Measurements from ENCODE around the gene AAGAB. TPM values are rescaled to one million over a fixed set of nuclear protein-coding genes. Genes with fewer than 3 reads are reported as not detected.

The AAGAB gene
- total RNA-seq, 1 donor from 2014 or later: 20.9 TPM

DNA sequence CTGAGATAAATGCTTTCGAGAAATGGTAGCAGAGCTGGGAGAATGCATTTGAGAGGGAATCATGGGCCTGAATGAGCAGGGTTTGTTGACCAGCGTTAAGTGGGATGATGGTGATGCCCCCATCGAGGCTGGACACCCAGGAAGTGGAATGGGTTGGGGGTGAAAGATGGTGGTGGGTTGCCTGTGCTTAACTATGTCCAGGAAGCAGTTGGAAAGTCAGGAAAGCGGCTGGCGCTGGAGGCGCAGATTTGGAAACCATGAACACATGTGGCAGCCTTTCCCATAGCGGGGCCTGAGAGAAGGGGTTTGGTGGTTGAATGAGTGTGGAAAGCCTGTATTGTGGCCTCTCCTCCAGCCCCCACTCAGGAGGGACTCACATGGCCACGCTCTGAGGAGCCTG is 80.7 kb downstream of the AAGAB start:
- H3K27ac ChIP-seq (replicated peaks): no peak overlapping the region
- H3K27me3 ChIP-seq (ENCODE audit: low read depth): no peaks in the 10 kb centered on the region
- no peak overlapping the region for H3K4me3 ChIP-seq
- intact Hi-C loops (cut with micrococcal nuclease): no loop called here
- H3K4me1 ChIP-seq: peaks cover 44% of the 10 kb centered on the region
- DNase-seq: no peak
- H3K9me3 ChIP-seq (replicated peaks): no peaks in the 10 kb centered on the region
- H3K36me3 ChIP-seq: peaks cover 43% of the 10 kb centered on the region
- TF ChIP-seq CTCF (IDR thresholded peaks at IDR 0.05; ENCODE audit: borderline replicate concordance): no peak

GRCh38 chr15:67173005-67173404 is 81.5 kb downstream of the AAGAB start:
- Histone ChIP-seq H3K9me3 (replicated peaks) (no peaks in the 10 kb centered on the region), H3K27ac (replicated peaks) (no peak overlapping the region), H3K36me3 (peaks cover 49% of the 10 kb centered on the region), H3K27me3 (ENCODE audit: low read depth) (no peaks in the 10 kb centered on the region), H3K4me3 (no peak overlapping the region), H3K4me1 (peaks cover 44% of the 10 kb centered on the region)
- intact Hi-C loops (cut with micrococcal nuclease): no loop called here
- no peak for TF ChIP-seq CTCF (IDR thresholded peaks at IDR 0.05; ENCODE audit: borderline replicate concordance)
- DNase-seq: no peak

- Histone ChIP-seq H3K36me3 (peaks cover 52% of the 10 kb centered on the region), H3K4me1 (peaks cover 44% of the 10 kb centered on the region), H3K27me3 (ENCODE audit: low read depth) (no peaks in the 10 kb centered on the region), H3K4me3 (no peak overlapping the region), H3K27ac (replicated peaks) (no peak overlapping the region), H3K9me3 (replicated peaks) (no peaks in the 10 kb centered on the region)
- intact Hi-C loops (cut with micrococcal nuclease): no loop called here
- no peak for DNase-seq
- TF ChIP-seq CTCF (IDR thresholded peaks at IDR 0.05; ENCODE audit: borderline replicate concordance): no peak
Measured at GRCh38 chr15:67172172-67172571, 82.3 kb downstream of the AAGAB start.

DNA sequence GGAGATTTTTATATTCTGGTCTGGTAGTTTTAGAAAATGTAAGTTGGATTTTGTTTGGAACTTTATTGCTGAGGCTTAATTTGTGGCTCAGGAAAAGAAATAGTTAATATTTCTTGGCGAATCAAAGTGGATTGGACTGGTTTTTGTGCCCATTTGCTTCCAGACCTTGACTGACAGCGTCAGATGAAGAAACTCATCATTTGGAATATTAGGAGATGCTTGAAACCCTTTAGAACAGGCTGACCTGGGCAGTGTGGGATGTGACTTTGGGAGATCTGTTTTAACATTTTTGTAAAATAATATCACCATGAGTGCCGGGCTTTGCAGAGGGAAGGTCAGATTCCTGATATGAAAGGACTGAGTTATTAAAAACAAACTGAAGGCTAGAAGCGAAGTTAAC is 83.0 kb downstream of the AAGAB start:
- H3K27ac ChIP-seq (replicated peaks): no peak overlapping the region
- no peak for DNase-seq
- TF ChIP-seq CTCF (IDR thresholded peaks at IDR 0.05; ENCODE audit: borderline replicate concordance): no peak
- no peak overlapping the region for H3K4me3 ChIP-seq
- no peaks in the 10 kb centered on the region for H3K27me3 ChIP-seq (ENCODE audit: low read depth)
- H3K4me1 ChIP-seq: peaks cover 44% of the 10 kb centered on the region
- intact Hi-C loops (cut with micrococcal nuclease): no loop called here
- H3K36me3 ChIP-seq: peaks cover 59% of the 10 kb centered on the region
- no peaks in the 10 kb centered on the region for H3K9me3 ChIP-seq (replicated peaks)

GRCh38 chr15:67170143-67170925 is 84.1 kb downstream of the AAGAB start:
- peaks cover 64% of the 10 kb centered on the region for H3K36me3 ChIP-seq
- intact Hi-C loops (cut with micrococcal nuclease): no loop called here

More at GRCh38 chr15:67170143-67170925, 84.1 kb downstream of the AAGAB start:
- Histone ChIP-seq H3K27me3 (ENCODE audit: low read depth) (no peaks in the 10 kb centered on the region), H3K9me3 (replicated peaks) (no peaks in the 10 kb centered on the region), H3K27ac (replicated peaks) (no peak overlapping the region), H3K4me3 (no peak overlapping the region), H3K4me1 (peaks cover 44% of the 10 kb centered on the region)
- DNase-seq: no peak
- TF ChIP-seq CTCF (IDR thresholded peaks at IDR 0.05; ENCODE audit: borderline replicate concordance): no peak
